HEK293 (cell line): Measurements from ENCODE around the gene BMF.

Experiments used
- CTCF ChIA-PET: fragments of 350-600 bp; formaldehyde crosslinking; extraction: SDS; loops from one replicate; lab custom pipeline; 2021; ENCODE audit warnings: antibody characterized with exemption; lab: Yijun Ruan, JAX
- POLR2A ChIA-PET: fragments of 300-600 bp; formaldehyde crosslinking; extraction: SDS; loops from one replicate; lab custom pipeline; 2020; ENCODE audit warnings: antibody characterized with exemption, inconsistent platforms; lab: Yijun Ruan, JAX
- H3K27ac ChIP-seq: fragments of 200-500 bp; sonication (Bioruptor generic); 2 replicates; pipeline ENCODE4 v1.5.1; 2014; ENCODE audit warnings: low read depth, low read length, control low read depth, inconsistent platforms; ENCODE audit errors: extremely low read depth
- H3K36me3 ChIP-seq, 2 experiments: fragments of 200-500 bp in 1 of 2; sonication (Bioruptor generic) in 1 of 2; 1 replicate in 1 of 2; 2 replicates in 1 of 2; pipeline ENCODE4 v1.5.1; 2014 to 2017; ENCODE audit warnings: inconsistent platforms in 2 of 2, low read length in 2 of 2; ENCODE audit not compliant: control insufficient read depth in 2 of 2, insufficient read depth in 1 of 2
- H3K4me1 ChIP-seq: fragments of 200-500 bp; sonication (Bioruptor generic); 2 replicates; pipeline ENCODE4 v1.5.1; 2014; ENCODE audit warnings: mild to moderate bottlenecking, low read length, inconsistent platforms; ENCODE audit not compliant: control insufficient read depth, insufficient read depth
- H3K4me3 ChIP-seq: 2 replicates; pipeline ENCODE4 v1.5.1; 2011; ENCODE audit warnings: low read depth, mild to moderate bottlenecking, control low read depth, low read length, moderate library complexity
- H3K9me3 ChIP-seq: fragments of 200-500 bp; sonication (Bioruptor generic); 2 replicates; pipeline ENCODE4 v1.5.1; 2014; ENCODE audit warnings: low read depth, low read length, inconsistent platforms; ENCODE audit not compliant: control insufficient read depth, insufficient read depth
- IKZF3 ChIP-seq: fragments of 450-650 bp; IDR thresholded peaks from 2 replicates; pipeline ENCODE4 v1.5.0; 2018; ENCODE audit warnings: missing biosample characterization, mild to moderate bottlenecking, missing genetic modification characterization, moderate library complexity
- INSM2 ChIP-seq: fragments of 450-650 bp; formaldehyde crosslinking; IDR thresholded peaks from 2 replicates; pipeline ENCODE4 v1.5.1; 2016; ENCODE audit warnings: missing biosample characterization, missing genetic modification characterization
- KLF1 ChIP-seq: fragments of 450-650 bp; formaldehyde crosslinking; IDR thresholded peaks from 2 replicates; pipeline ENCODE4 v1.5.1; 2016; ENCODE audit warnings: missing biosample characterization, missing genetic modification characterization
- MZF1 ChIP-seq: fragments of 450-650 bp; formaldehyde crosslinking; IDR thresholded peaks from 2 replicates; pipeline ENCODE4 v1.5.1; 2017; ENCODE audit warnings: missing biosample characterization, missing genetic modification characterization, borderline replicate concordance
- WT1 ChIP-seq: fragments of 450-650 bp; formaldehyde crosslinking; IDR thresholded peaks from 2 replicates; pipeline ENCODE4 v1.5.1; 2016; ENCODE audit warnings: missing biosample characterization, missing genetic modification characterization
- ZBTB17 ChIP-seq: fragments of 450-650 bp; formaldehyde crosslinking; IDR thresholded peaks from 2 replicates; pipeline ENCODE4 v1.5.1; 2016; ENCODE audit warnings: missing biosample characterization, missing genetic modification characterization
- ZNF248 ChIP-seq: fragments of 450-650 bp; formaldehyde crosslinking; IDR thresholded peaks from 2 replicates; pipeline ENCODE4 v1.5.1; 2017; ENCODE audit warnings: missing biosample characterization, missing genetic modification characterization
- ZNF518A ChIP-seq: fragments of 450-650 bp; formaldehyde crosslinking; conservative IDR thresholded peaks from 2 replicates; pipeline ENCODE4 v1.5.1; 2016; ENCODE audit warnings: low read depth, missing biosample characterization, missing genetic modification characterization
- ZNF558 ChIP-seq: fragments of 450-650 bp; formaldehyde crosslinking; IDR thresholded peaks from 2 replicates; pipeline ENCODE4 v1.5.1; 2016; ENCODE audit warnings: missing biosample characterization, missing genetic modification characterization
- ZNF623 ChIP-seq: fragments of 450-650 bp; formaldehyde crosslinking; IDR thresholded peaks from 2 replicates; pipeline ENCODE4 v1.5.1; 2016; ENCODE audit warnings: missing biosample characterization, missing genetic modification characterization
- ZNF645 ChIP-seq: fragments of 450-650 bp; formaldehyde crosslinking; IDR thresholded peaks from 2 replicates; pipeline ENCODE4; 2016; ENCODE audit warnings: missing biosample characterization, missing genetic modification characterization
- ZNF701 ChIP-seq: fragments of 450-650 bp; formaldehyde crosslinking; IDR thresholded peaks from 2 replicates; pipeline ENCODE4 v1.5.1; 2016; ENCODE audit warnings: missing biosample characterization, missing genetic modification characterization
- ZSCAN23 ChIP-seq: fragments of 450-650 bp; formaldehyde crosslinking; IDR thresholded peaks from 2 replicates; pipeline ENCODE4 v1.5.1; 2016; ENCODE audit warnings: missing biosample characterization, missing genetic modification characterization

The BMF gene

GRCh38 chr15:40054855-40055575 is 53.7 kb downstream of the BMF start:
- peaks cover 0 to 3% of the 10 kb centered on the region in 2 experiments; a peak in 1 of 3 replicates for H3K36me3 ChIP-seq
- TF ChIP-seq INSM2 (no peak), IKZF3 (tag by site-specific recombination) (no peak), ZNF645 (tag by site-specific recombination) (no peak), ZNF701 (tag by site-specific recombination) (no peak), ZNF518A (tag by site-specific recombination) (no peak), MZF1 (peak; percentile 89; the same call in 1 of the 2 replicates), ZBTB17 (no peak)
- H3K27ac ChIP-seq: peak overlapping the region; percentile 28; the same call in 1 of the 2 replicates
- H3K9me3 ChIP-seq: no peaks in the 10 kb centered on the region
- peaks cover 7% of the 10 kb centered on the region; the same call in 1 of the 2 replicates for H3K4me1 ChIP-seq
- POLR2A ChIA-PET: interaction anchor here (1.1 kb wide), 1 partner anchor 52 kb away, joined by 5 read pairs; no protein-coding TSS in a partner anchor
- CTCF ChIA-PET: interaction anchor here (3.8 kb wide), 1 partner anchor 49 kb away, joined by 22 read pairs; no protein-coding TSS in a partner anchor
- no peak overlapping the region for H3K4me3 ChIP-seq

GRCh38 chr15:40054605-40054854 is 54.1 kb downstream of the BMF start:
- peaks cover 7% of the 10 kb centered on the region; the same call in 1 of the 2 replicates for H3K4me1 ChIP-seq
- H3K9me3 ChIP-seq: no peaks in the 10 kb centered on the region
- H3K27ac ChIP-seq: peak overlapping the region; percentile 28; the same call in 1 of the 2 replicates
- CTCF ChIA-PET: interaction anchor here (3.2 to 3.8 kb wide), 2 partner anchors 49 to 220 kb away, joined by 13 to 22 read pairs; no protein-coding TSS in a partner anchor
- TF ChIP-seq ZNF623 (peak; percentile 66), ZNF558 (tag by site-specific recombination) (no peak)
- peaks cover 0 to 3% of the 10 kb centered on the region in 2 experiments; a peak in 1 of 3 replicates for H3K36me3 ChIP-seq
- POLR2A ChIA-PET: interaction anchor here (1.1 kb wide), 1 partner anchor 52 kb away, joined by 5 read pairs; no protein-coding TSS in a partner anchor
- no peak overlapping the region for H3K4me3 ChIP-seq

GRCh38 chr15:40053831-40054604 is 54.7 kb downstream of the BMF start:
- ChIA-PET POLR2A (interaction anchor here (1.1 kb wide), 1 partner anchor 53 kb away, joined by 5 read pairs; no protein-coding TSS in a partner anchor), CTCF (interaction anchor here (0.8 to 3.8 kb wide), 4 partner anchors 50 to 284 kb away, joined by 3 to 22 read pairs (median 8); no protein-coding TSS in a partner anchor)
- no peak overlapping the region for H3K27ac ChIP-seq
- no peak for TF ChIP-seq ZNF248 (tag by site-specific recombination)
- no peak for TF ChIP-seq KLF1
- TF ChIP-seq WT1 (tag by site-specific recombination): no peak
- no peak for TF ChIP-seq ZSCAN23 (tag by site-specific recombination)
- H3K4me3 ChIP-seq: no peak overlapping the region
- H3K36me3 ChIP-seq: peaks cover 0 to 3% of the 10 kb centered on the region in 2 experiments; a peak in 1 of 3 replicates
- H3K9me3 ChIP-seq: no peaks in the 10 kb centered on the region
- H3K4me1 ChIP-seq: peaks cover 7% of the 10 kb centered on the region; the same call in 1 of the 2 replicates
